ENCODE results near the gene TPM3. TPM values are rescaled to one million over a fixed set of nuclear protein-coding genes. Genes with fewer than 3 reads are reported as not detected.
"Not testable (repeated sequence)": the region's sequence is repeated elsewhere in the genome, so short reads cannot be mapped to it uniquely, and the experiment has no call there.

TPM3 gene
- 847 and 1,117 TPM in 2 replicates for total RNA-seq (2014; rRNA removed; shearing (Covaris generic))

DNA sequence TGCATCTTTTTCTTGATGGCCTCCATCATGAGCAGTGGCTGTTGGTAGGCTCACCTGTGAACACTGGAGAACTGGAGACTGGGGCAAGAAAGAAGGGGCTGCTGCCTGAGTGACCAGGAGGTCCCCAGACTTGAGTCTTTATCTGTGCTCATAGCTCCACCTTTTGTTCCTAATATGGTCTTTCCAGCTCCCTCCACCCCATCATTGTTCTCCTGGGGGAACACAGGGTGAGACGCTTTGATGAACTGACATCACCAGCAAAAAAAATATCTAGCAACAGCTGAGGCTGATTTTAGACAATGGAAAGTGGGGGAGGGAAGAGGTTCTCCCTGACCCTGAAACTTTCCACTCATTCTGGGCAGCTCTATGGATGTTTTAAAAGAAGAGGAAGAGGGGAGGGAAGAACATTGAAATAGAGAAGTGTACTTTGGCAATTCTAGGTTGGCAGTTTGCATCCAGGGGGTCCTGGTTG is at the start of gene TPM3:
TSS of gene TPM3 (minus strand) at position 111 of the 472 bp plus-strand sequence. CDS start at position 29, 82 bp downstream.
- DNase-seq (ENCODE audit: low read depth in 1 of 2, low spot score in 2 of 2): peak; percentile 55 to 71

GRCh38 chr1:154240294-154240833 is 48.5 kb upstream of the TPM3 start:
- no peaks in the 10 kb centered on the region for H3K27me3 ChIP-seq (replicated peaks)
- no peaks in the 10 kb centered on the region for H3K9me3 ChIP-seq (replicated peaks)
- peaks cover 95% of the 10 kb centered on the region for H3K36me3 ChIP-seq
- H3K4me1 ChIP-seq (replicated peaks): no peaks in the 10 kb centered on the region
- H3K4me3 ChIP-seq: no peak overlapping the region
- H3K27ac ChIP-seq: no peak overlapping the region
- DNase-seq (ENCODE audit: low read depth in 1 of 2, low spot score in 2 of 2): no peak

More for the DNA sequence above, at the start of gene TPM3:
- H3K9me3 ChIP-seq (replicated peaks): no peaks in the 10 kb centered on the region
- H3K4me1 ChIP-seq (replicated peaks): peaks cover 27% of the 10 kb centered on the region
- no peaks in the 10 kb centered on the region for H3K36me3 ChIP-seq
- no peak within 1 kb of the TSS for H3K27ac ChIP-seq
- no peaks in the 10 kb centered on the region for H3K27me3 ChIP-seq (replicated peaks)
- no peak within 1 kb of the TSS for H3K4me3 ChIP-seq

GRCh38 chr1:154239491-154239890 is 47.6 kb upstream of the TPM3 start:
- Histone ChIP-seq H3K36me3 (peaks cover 95% of the 10 kb centered on the region), H3K27ac (no peak overlapping the region), H3K4me3 (no peak overlapping the region), H3K9me3 (replicated peaks) (no peaks in the 10 kb centered on the region), H3K27me3 (replicated peaks) (no peaks in the 10 kb centered on the region), H3K4me1 (replicated peaks) (no peaks in the 10 kb centered on the region)
- DNase-seq (ENCODE audit: low read depth in 1 of 2, low spot score in 2 of 2): no peak

- H3K36me3 ChIP-seq: peaks cover 87% of the 10 kb centered on the region
- no peak overlapping the region for H3K27ac ChIP-seq
- H3K4me1 ChIP-seq (replicated peaks): no peaks in the 10 kb centered on the region
- H3K4me3 ChIP-seq: no peak overlapping the region
- DNase-seq (ENCODE audit: low read depth in 1 of 2, low spot score in 2 of 2): no peak
- H3K27me3 ChIP-seq (replicated peaks): no peaks in the 10 kb centered on the region
- no peaks in the 10 kb centered on the region for H3K9me3 ChIP-seq (replicated peaks)
Measured at GRCh38 chr1:154237880-154238506, 46.1 kb upstream of the TPM3 start.

DNA sequence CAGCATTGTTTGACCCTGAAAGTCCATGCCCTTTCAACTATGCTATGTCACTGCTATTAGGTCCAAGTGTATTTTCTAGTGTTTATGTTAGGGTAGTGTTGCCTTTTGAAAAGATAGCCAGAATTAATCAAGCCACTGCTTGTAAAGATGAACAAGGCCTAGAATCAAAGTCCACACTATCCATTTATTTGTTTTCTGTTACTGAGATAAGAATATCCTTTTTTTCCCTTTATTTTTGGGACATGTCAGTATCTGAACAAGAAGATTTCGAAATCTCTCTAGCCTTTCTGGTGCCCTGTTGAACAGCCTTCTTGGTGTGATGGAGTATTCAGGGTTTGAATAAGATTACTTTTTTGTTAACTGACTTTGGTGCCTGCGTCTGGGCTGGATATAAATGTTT is 45.5 kb upstream of the TPM3 start:
- no peak for DNase-seq (ENCODE audit: low read depth in 1 of 2, low spot score in 2 of 2)
- Histone ChIP-seq H3K27ac (no peak overlapping the region), H3K36me3 (peaks cover 87% of the 10 kb centered on the region), H3K27me3 (replicated peaks) (no peaks in the 10 kb centered on the region), H3K4me3 (no peak overlapping the region), H3K4me1 (replicated peaks) (no peaks in the 10 kb centered on the region), H3K9me3 (replicated peaks) (no peaks in the 10 kb centered on the region)

GRCh38 chr1:154236855-154237254 is 45.0 kb upstream of the TPM3 start:
- no peaks in the 10 kb centered on the region for H3K9me3 ChIP-seq (replicated peaks)
- no peak overlapping the region for H3K4me3 ChIP-seq
- no peak overlapping the region for H3K27ac ChIP-seq
- no peaks in the 10 kb centered on the region for H3K4me1 ChIP-seq (replicated peaks)
- H3K36me3 ChIP-seq: peaks cover 85% of the 10 kb centered on the region
- DNase-seq (ENCODE audit: low read depth in 1 of 2, low spot score in 2 of 2): no peak
- H3K27me3 ChIP-seq (replicated peaks): no peaks in the 10 kb centered on the region

GRCh38 chr1:154233127-154233526 is 41.2 kb upstream of the TPM3 start:
- H3K36me3 ChIP-seq: peaks cover 90% of the 10 kb centered on the region
- not testable (repeated sequence) for DNase-seq (ENCODE audit: low read depth in 1 of 2, low spot score in 2 of 2); H3K4me1 ChIP-seq (replicated peaks); H3K27ac ChIP-seq; H3K4me3 ChIP-seq; H3K27me3 ChIP-seq (replicated peaks); H3K9me3 ChIP-seq (replicated peaks)

DNA sequence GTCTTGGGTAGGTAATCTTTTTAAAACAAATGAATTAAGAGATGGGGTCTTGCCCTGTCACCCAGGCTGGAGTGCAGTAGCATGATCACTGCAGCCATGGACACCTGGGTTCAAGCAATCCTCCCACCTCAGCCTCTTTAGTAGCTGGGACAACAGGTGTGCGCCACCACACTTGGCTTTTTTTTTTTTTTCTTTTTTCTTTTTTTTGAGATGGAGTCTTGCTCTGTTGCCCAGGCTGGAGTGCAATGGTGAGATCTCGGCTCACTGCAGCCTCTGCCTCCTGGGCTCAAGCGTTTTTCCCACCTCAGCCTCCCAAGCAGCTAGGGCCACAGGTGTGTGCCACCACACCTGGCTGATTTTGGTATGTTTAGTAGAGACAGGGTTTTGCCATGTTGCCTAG is 39.2 kb upstream of the TPM3 start:
- DNase-seq (ENCODE audit: low read depth in 1 of 2, low spot score in 2 of 2); H3K27me3 ChIP-seq (replicated peaks); H3K27ac ChIP-seq; H3K4me1 ChIP-seq (replicated peaks); H3K4me3 ChIP-seq; H3K9me3 ChIP-seq (replicated peaks): not testable (repeated sequence)
- peaks cover 90% of the 10 kb centered on the region for H3K36me3 ChIP-seq

DNA sequence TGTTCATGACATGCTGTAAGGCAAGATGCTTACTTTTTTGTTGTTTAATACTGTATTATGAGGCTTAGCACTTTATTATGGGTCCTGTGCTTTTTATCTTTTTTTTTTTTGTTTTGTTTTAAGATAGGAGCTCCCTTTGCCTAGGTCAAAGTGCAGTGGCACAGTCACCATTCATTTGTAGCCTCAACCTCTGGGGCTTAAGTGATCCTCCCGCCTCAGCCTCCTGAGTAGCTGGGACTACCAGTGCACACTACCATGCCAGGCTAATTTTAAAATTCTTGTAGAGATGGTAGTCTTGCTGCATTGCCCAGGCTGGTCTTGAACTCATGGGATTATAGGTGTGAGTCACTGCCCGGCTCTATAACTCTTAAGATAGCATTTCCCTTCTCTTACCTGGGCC is 33.5 kb upstream of the TPM3 start:
- Histone ChIP-seq H3K4me3 (no peak overlapping the region), H3K4me1 (replicated peaks) (peaks cover 10% of the 10 kb centered on the region), H3K36me3 (peaks cover 69% of the 10 kb centered on the region), H3K27ac (no peak overlapping the region), H3K27me3 (replicated peaks) (no peaks in the 10 kb centered on the region), H3K9me3 (replicated peaks) (no peaks in the 10 kb centered on the region)
- no peak for DNase-seq (ENCODE audit: low read depth in 1 of 2, low spot score in 2 of 2)

DNA sequence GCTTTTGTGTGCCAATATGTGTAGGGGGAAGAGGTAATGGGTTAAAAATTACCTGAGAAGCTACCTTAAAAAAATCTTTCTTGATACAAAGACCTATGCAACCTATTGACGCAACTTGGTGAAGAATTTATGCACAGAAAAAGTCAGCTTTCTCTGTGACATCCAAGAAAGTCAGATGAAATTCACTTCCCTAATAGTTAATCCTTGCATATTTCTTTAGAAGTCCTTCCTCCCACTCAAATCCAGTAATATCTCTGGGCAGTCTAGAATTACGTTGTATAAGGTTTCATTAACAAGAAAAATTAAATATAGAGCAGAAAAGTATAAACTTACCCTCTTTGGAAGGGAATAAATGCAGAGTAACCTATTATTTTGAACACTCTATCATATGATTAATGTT is 31.7 kb upstream of the TPM3 start:
- Histone ChIP-seq H3K27ac (no peak overlapping the region), H3K4me3 (no peak overlapping the region), H3K36me3 (peaks cover 65% of the 10 kb centered on the region), H3K27me3 (replicated peaks) (no peaks in the 10 kb centered on the region), H3K4me1 (replicated peaks) (peaks cover 19% of the 10 kb centered on the region), H3K9me3 (replicated peaks) (no peaks in the 10 kb centered on the region)
- no peak for DNase-seq (ENCODE audit: low read depth in 1 of 2, low spot score in 2 of 2)

GRCh38 chr1:154222918-154223317 is 31.0 kb upstream of the TPM3 start:
- H3K4me3 ChIP-seq: no peak overlapping the region
- no peaks in the 10 kb centered on the region for H3K27me3 ChIP-seq (replicated peaks)
- H3K4me1 ChIP-seq (replicated peaks): peaks cover 22% of the 10 kb centered on the region
- no peak for DNase-seq (ENCODE audit: low read depth in 1 of 2, low spot score in 2 of 2)
- H3K36me3 ChIP-seq: peaks cover 65% of the 10 kb centered on the region
- H3K9me3 ChIP-seq (replicated peaks): no peaks in the 10 kb centered on the region
- no peak overlapping the region for H3K27ac ChIP-seq

GRCh38 chr1:154222518-154222917 is 30.6 kb upstream of the TPM3 start:
- Histone ChIP-seq H3K27ac (peak overlapping the region; percentile 87; the same call in 1 of the 2 replicates), H3K4me1 (replicated peaks) (peaks cover 22% of the 10 kb centered on the region), H3K36me3 (peaks cover 65% of the 10 kb centered on the region), H3K4me3 (peak overlapping the region; percentile 70), H3K27me3 (replicated peaks) (no peaks in the 10 kb centered on the region), H3K9me3 (replicated peaks) (no peaks in the 10 kb centered on the region)
- no peak for DNase-seq (ENCODE audit: low read depth in 1 of 2, low spot score in 2 of 2)

DNA sequence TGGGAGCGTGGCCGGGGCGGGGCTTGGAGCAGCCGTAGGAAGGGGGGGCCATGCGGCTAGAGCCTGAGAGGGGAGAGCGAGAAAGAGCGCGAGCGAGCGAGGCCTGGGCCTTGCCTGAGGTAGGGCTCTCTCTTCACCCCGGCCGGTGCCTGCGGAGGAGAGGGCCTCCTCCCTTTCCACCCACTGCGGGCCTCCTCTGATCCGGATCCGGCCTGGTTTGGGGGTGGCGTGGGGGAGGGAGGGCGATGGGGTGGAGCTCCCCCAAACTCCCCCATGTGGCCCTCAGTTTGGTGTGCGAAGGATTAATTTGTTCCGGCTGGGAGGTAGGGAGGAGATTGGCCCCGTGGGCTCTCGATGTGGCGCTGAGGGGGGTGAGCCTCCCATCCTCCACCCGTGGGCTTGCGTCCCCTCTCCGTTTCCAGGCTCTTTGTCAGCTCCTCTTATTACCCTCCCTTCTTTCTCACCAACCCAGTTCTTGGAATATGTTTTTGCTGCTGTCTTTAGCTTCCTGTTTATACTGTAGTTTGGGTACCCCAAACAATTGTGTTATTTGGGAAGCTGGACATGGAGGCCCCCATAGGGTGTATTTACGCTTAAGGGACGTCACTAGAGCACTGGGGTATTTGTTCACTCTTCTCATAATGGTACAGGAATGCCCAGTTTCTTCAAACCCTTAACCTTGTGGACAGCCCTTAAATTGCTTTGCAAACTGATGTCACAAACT is 29.5 kb upstream of the TPM3 start:
- peaks cover 65% of the 10 kb centered on the region for H3K36me3 ChIP-seq
- peak; percentile 62 to 71 for DNase-seq (ENCODE audit: low read depth in 1 of 2, low spot score in 2 of 2)
- peak overlapping the region; percentile 70 for H3K4me3 ChIP-seq
- H3K27me3 ChIP-seq (replicated peaks): no peaks in the 10 kb centered on the region
- H3K9me3 ChIP-seq (replicated peaks): no peaks in the 10 kb centered on the region
- H3K4me1 ChIP-seq (replicated peaks): peaks cover 22% of the 10 kb centered on the region
- peak overlapping the region; percentile 87 for H3K27ac ChIP-seq

GRCh38 chr1:154220970-154221277 is 29.0 kb upstream of the TPM3 start:
- peaks cover 22% of the 10 kb centered on the region for H3K4me1 ChIP-seq (replicated peaks)
- peak overlapping the region; percentile 70 for H3K4me3 ChIP-seq
- DNase-seq (ENCODE audit: low read depth in 1 of 2, low spot score in 2 of 2): no peak
- H3K9me3 ChIP-seq (replicated peaks): no peaks in the 10 kb centered on the region
- no peaks in the 10 kb centered on the region for H3K27me3 ChIP-seq (replicated peaks)
- peaks cover 60% of the 10 kb centered on the region for H3K36me3 ChIP-seq
- H3K27ac ChIP-seq: peak overlapping the region; percentile 87
